ENCODE data around the gene MTG2.

DNA sequence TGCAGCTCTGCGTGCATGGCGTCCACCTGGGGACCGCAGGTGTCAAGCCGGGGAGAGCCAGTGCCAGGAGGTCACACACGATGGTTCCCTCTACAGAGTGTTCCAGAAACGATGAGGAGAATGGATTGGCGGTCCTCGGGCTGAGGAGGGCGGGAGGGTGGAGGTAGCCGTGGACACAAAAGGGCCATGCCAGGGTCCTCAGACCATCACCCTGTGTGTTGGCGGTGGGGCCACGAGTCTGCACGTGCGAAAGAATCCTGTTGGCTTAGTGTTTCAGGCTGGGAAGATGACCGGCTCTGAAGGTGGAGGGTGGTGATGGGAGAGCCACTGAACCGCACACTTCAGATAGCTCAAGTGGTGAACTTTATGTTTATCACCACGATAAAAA is 23.6 kb downstream of the MTG2 start:
- no peak for TF ChIP-seq POLR2A (IDR thresholded peaks at IDR 0.05)
- TF ChIP-seq CTCF (IDR thresholded peaks at IDR 0.05) = no peak
- TF ChIP-seq POLR2AphosphoS5 (IDR thresholded peaks at IDR 0.05) = no peak
